IgD-negative memory B cell (primary cell): ENCODE results near the gene PHLDA2. TPM values are rescaled to one million over a fixed set of nuclear protein-coding genes. Genes with fewer than 3 reads are reported as not detected.

Source experiments
- H3K27ac Mint-ChIP-seq, 3 donors: one replicate each; pipeline ENCODE4 v1.8.0; 2020 to 2022; ENCODE audit warnings: mild to moderate bottlenecking in 3 of 3, mixed read lengths in 3 of 3, moderate library complexity in 1 of 3
- H3K27me3 Mint-ChIP-seq: one replicate; pipeline ENCODE4 v1.8.0; 2021; ENCODE audit warnings: mixed read lengths
- H3K36me3 Mint-ChIP-seq: one replicate; pipeline ENCODE4 v1.8.0; 2020; ENCODE audit warnings: mild to moderate bottlenecking, mixed read lengths
- H3K4me1 Mint-ChIP-seq, 3 donors: one replicate each; pipeline ENCODE4 v1.8.0; 2020 to 2022; ENCODE audit warnings: mixed read lengths in 3 of 3, mild to moderate bottlenecking in 1 of 3
- H3K4me3 Mint-ChIP-seq, 4 donors: one replicate each; pipeline ENCODE4 v1.8.0; 2020 to 2022; ENCODE audit warnings: mild to moderate bottlenecking in 4 of 4, mixed read lengths in 4 of 4, moderate library complexity in 3 of 4
- H3K9me3 Mint-ChIP-seq, 3 donors: one replicate each; pipeline ENCODE4 v1.8.0; 2020 to 2021; ENCODE audit warnings: mixed read lengths in 3 of 3, mild to moderate bottlenecking in 1 of 3
- polyA plus RNA-seq: library from polyadenylated mRNA; unstranded; fragments of 300-500 nt; fragmentation: Illumina TruSeq; gene quantifications from one replicate; pipeline ENCODE4 v1.2.3, GENCODE V29; 2021

PHLDA2 gene
- polyA plus RNA-seq, 1 donor from 2014 or later = not detected

GRCh38 chr11:2927121-2927800 is 2.0 kb downstream of the PHLDA2 start:
- no peaks in the 10 kb centered on the region for H3K9me3 Mint-ChIP-seq
- H3K27ac Mint-ChIP-seq = no peak overlapping the region
- no peaks in the 10 kb centered on the region for H3K36me3 Mint-ChIP-seq
- peak overlapping the region in 1 of 4 donors; percentile 69 for H3K4me3 Mint-ChIP-seq
- H3K27me3 Mint-ChIP-seq = peaks cover 28% of the 10 kb centered on the region
- peaks cover 9 to 10% (median 10%) of the 10 kb centered on the region in 3 donors for H3K4me1 Mint-ChIP-seq

- peaks cover 28% of the 10 kb centered on the region for H3K27me3 Mint-ChIP-seq
- H3K9me3 Mint-ChIP-seq = no peaks in the 10 kb centered on the region
- no peak overlapping the region for H3K4me3 Mint-ChIP-seq
- peaks cover 9 to 10% (median 10%) of the 10 kb centered on the region in 3 donors for H3K4me1 Mint-ChIP-seq
- no peaks in the 10 kb centered on the region for H3K36me3 Mint-ChIP-seq
- no peak overlapping the region for H3K27ac Mint-ChIP-seq
Observed at GRCh38 chr11:2926611-2927051, 2.6 kb downstream of the PHLDA2 start.

- H3K27me3 Mint-ChIP-seq = peaks cover 25% of the 10 kb centered on the region
- no peak overlapping the region for H3K4me3 Mint-ChIP-seq
- H3K9me3 Mint-ChIP-seq = no peaks in the 10 kb centered on the region
- H3K4me1 Mint-ChIP-seq = peaks cover 5 to 12% (median 8%) of the 10 kb centered on the region in 3 donors
- no peak overlapping the region for H3K27ac Mint-ChIP-seq
- no peaks in the 10 kb centered on the region for H3K36me3 Mint-ChIP-seq
Observed at GRCh38 chr11:2924821-2925675, 4.2 kb downstream of the PHLDA2 start.

GRCh38 chr11:2924381-2924780 is 4.8 kb downstream of the PHLDA2 start:
- no peak overlapping the region for H3K27ac Mint-ChIP-seq
- H3K36me3 Mint-ChIP-seq = no peaks in the 10 kb centered on the region
- peaks cover 22% of the 10 kb centered on the region for H3K27me3 Mint-ChIP-seq
- peaks cover 5 to 10% (median 6%) of the 10 kb centered on the region in 3 donors for H3K4me1 Mint-ChIP-seq
- H3K9me3 Mint-ChIP-seq = no peaks in the 10 kb centered on the region
- no peak overlapping the region for H3K4me3 Mint-ChIP-seq

GRCh38 chr11:2923446-2924375 is 5.5 kb downstream of the PHLDA2 start:
- Mint-ChIP-seq H3K9me3 (no peaks in the 10 kb centered on the region), H3K27ac (no peak overlapping the region), H3K4me3 (no peak overlapping the region), H3K27me3 (peaks cover 18% of the 10 kb centered on the region), H3K4me1 (peaks cover 3 to 8% (median 5%) of the 10 kb centered on the region in 3 donors), H3K36me3 (no peaks in the 10 kb centered on the region)

GRCh38 chr11:2922655-2923054 is 6.6 kb downstream of the PHLDA2 start:
- Mint-ChIP-seq H3K27ac (no peak overlapping the region), H3K4me3 (no peak overlapping the region), H3K27me3 (peaks cover 11% of the 10 kb centered on the region), H3K9me3 (no peaks in the 10 kb centered on the region), H3K36me3 (no peaks in the 10 kb centered on the region), H3K4me1 (peaks cover 0 to 5% (median 0%) of the 10 kb centered on the region in 3 donors)

- Mint-ChIP-seq H3K36me3 (no peaks in the 10 kb centered on the region), H3K27ac (no peak overlapping the region), H3K4me3 (no peak overlapping the region), H3K4me1 (peaks cover 0 to 5% (median 0%) of the 10 kb centered on the region in 3 donors), H3K27me3 (peaks cover 6% of the 10 kb centered on the region), H3K9me3 (no peaks in the 10 kb centered on the region)
Observed at GRCh38 chr11:2921742-2922493, 7.3 kb downstream of the PHLDA2 start.

- H3K4me1 Mint-ChIP-seq = peaks cover 0 to 4% (median 0%) of the 10 kb centered on the region in 3 donors
- no peaks in the 10 kb centered on the region for H3K36me3 Mint-ChIP-seq
- H3K4me3 Mint-ChIP-seq = no peak overlapping the region
- H3K9me3 Mint-ChIP-seq = no peaks in the 10 kb centered on the region
- no peak overlapping the region for H3K27ac Mint-ChIP-seq
- H3K27me3 Mint-ChIP-seq = no peaks in the 10 kb centered on the region
Observed at GRCh38 chr11:2921261-2921660, 8.0 kb downstream of the PHLDA2 start.

- Mint-ChIP-seq H3K9me3 (no peaks in the 10 kb centered on the region), H3K36me3 (no peaks in the 10 kb centered on the region), H3K27ac (no peak overlapping the region), H3K4me3 (no peak overlapping the region), H3K27me3 (no peaks in the 10 kb centered on the region), H3K4me1 (peaks cover 0 to 4% (median 0%) of the 10 kb centered on the region in 3 donors)
Observed at GRCh38 chr11:2920343-2920742, 8.9 kb downstream of the PHLDA2 start.

GRCh38 chr11:2919837-2920236 is 9.4 kb downstream of the PHLDA2 start:
- peaks cover 0 to 4% (median 0%) of the 10 kb centered on the region in 3 donors for H3K4me1 Mint-ChIP-seq
- H3K4me3 Mint-ChIP-seq = no peak overlapping the region
- no peaks in the 10 kb centered on the region for H3K27me3 Mint-ChIP-seq
- no peak overlapping the region for H3K27ac Mint-ChIP-seq
- no peaks in the 10 kb centered on the region for H3K9me3 Mint-ChIP-seq
- H3K36me3 Mint-ChIP-seq = no peaks in the 10 kb centered on the region

GRCh38 chr11:2919188-2919587 is 10.0 kb downstream of the PHLDA2 start:
- no peaks in the 10 kb centered on the region for H3K9me3 Mint-ChIP-seq
- peak overlapping the region in 1 of 3 donors; percentile 28 for H3K27ac Mint-ChIP-seq
- peaks cover 0 to 5% (median under 1%) of the 10 kb centered on the region in 3 donors for H3K4me1 Mint-ChIP-seq
- H3K36me3 Mint-ChIP-seq = no peaks in the 10 kb centered on the region
- no peak overlapping the region for H3K4me3 Mint-ChIP-seq
- H3K27me3 Mint-ChIP-seq = no peaks in the 10 kb centered on the region

GRCh38 chr11:2917842-2918490 is 11.3 kb downstream of the PHLDA2 start:
- Mint-ChIP-seq H3K4me3 (no peak overlapping the region), H3K36me3 (no peaks in the 10 kb centered on the region), H3K27ac (no peak overlapping the region), H3K4me1 (peaks cover 5 to 15% (median 13%) of the 10 kb centered on the region in 3 donors), H3K9me3 (no peaks in the 10 kb centered on the region), H3K27me3 (no peaks in the 10 kb centered on the region)

GRCh38 chr11:2916892-2917645 is 12.2 kb downstream of the PHLDA2 start:
- no peaks in the 10 kb centered on the region for H3K27me3 Mint-ChIP-seq
- no peaks in the 10 kb centered on the region for H3K36me3 Mint-ChIP-seq
- H3K4me3 Mint-ChIP-seq = no peak overlapping the region
- no peaks in the 10 kb centered on the region for H3K9me3 Mint-ChIP-seq
- peaks cover 5 to 15% (median 13%) of the 10 kb centered on the region in 3 donors for H3K4me1 Mint-ChIP-seq
- H3K27ac Mint-ChIP-seq = no peak overlapping the region
